HL-60 (cell line): Measurements from ENCODE around the gene B4GALT2.
A peak's percentile ranks its signal among the peaks of the same experiment; 100 is the strongest.

Experiments used
- DNase-seq, 2 experiments: peaks; one replicate each; pipeline ENCODE4 v3.0.0-alpha.2; 2010 to 2020; ENCODE audit warnings: low read depth in 1 of 2, low spot score in 1 of 2
- H3K27ac ChIP-seq: fragments of 250-450 bp; sonication (Bioruptor Pico); replicated peaks from 2 replicates; pipeline ENCODE4 v1.5.1; 2020; ENCODE audit warnings: mild to moderate bottlenecking, moderate library complexity
- H3K27me3 ChIP-seq: fragments of 250-450 bp; sonication (Bioruptor Pico); 2 replicates; pipeline ENCODE4 v1.5.1; 2021; ENCODE audit warnings: mild to moderate bottlenecking, moderate library complexity; ENCODE audit not compliant: insufficient read depth, poor library complexity, severe bottlenecking
- H3K4me3 ChIP-seq: replicated peaks from 2 replicates; pipeline ENCODE4 v1.5.1; 2011; ENCODE audit warnings: mild to moderate bottlenecking, control low read depth, low read length; ENCODE audit not compliant: insufficient read depth
- CTCF ChIP-seq: IDR thresholded peaks from one replicate; pipeline ENCODE4 v1.5.1; 2011; ENCODE audit warnings: low read length, control low read depth, inconsistent platforms; ENCODE audit not compliant: insufficient read depth
- GABPA ChIP-seq: IDR thresholded peaks from 2 replicates; pipeline ENCODE4 v1.6.1; 2012; ENCODE audit warnings: low read depth
- POLR2AphosphoS5 ChIP-seq: IDR thresholded peaks from 2 replicates; pipeline ENCODE4 v1.6.1; 2012; ENCODE audit warnings: low read depth
- REST ChIP-seq: IDR thresholded peaks from 2 replicates; pipeline ENCODE4 v1.6.1; 2012; ENCODE audit warnings: low read depth; ENCODE audit not compliant: insufficient replicate concordance
- SPI1 ChIP-seq: IDR thresholded peaks from 2 replicates; pipeline ENCODE4 v1.6.1; 2012; ENCODE audit warnings: low read depth, mild to moderate bottlenecking, borderline replicate concordance

Gene B4GALT2

GRCh38 chr1:43969746-43970466, 9.1 kb upstream of the B4GALT2 start, which contains the start of gene DPH2:
DPH2 (plus strand) TSS chr1:43970010; CDS start chr1:43970176, 166 bp downstream.
- H3K4me3 ChIP-seq = peak within 1 kb of the TSS; percentile 98
- peak within 1 kb of the TSS; percentile 70 for H3K27ac ChIP-seq
- TF ChIP-seq POLR2AphosphoS5 (no peak; the same call in 1 of the 2 replicates), CTCF (no peak), SPI1 (no peak), GABPA (peak; percentile 94), REST (no peak)
- peak; percentile 95 to 99 for DNase-seq
- no peaks in the 10 kb centered on the region for H3K27me3 ChIP-seq

- H3K27me3 ChIP-seq = no peaks in the 10 kb centered on the region
- H3K27ac ChIP-seq = peak overlapping the region; percentile 70
- DNase-seq = no peak
- TF ChIP-seq REST (no peak), POLR2AphosphoS5 (no peak), SPI1 (no peak), CTCF (no peak), GABPA (no peak)
- peak overlapping the region; percentile 98 for H3K4me3 ChIP-seq
These were observed 8.5 kb upstream of the B4GALT2 start for GRCh38 chr1:43970502-43970901.

GRCh38 chr1:43970911-43971310, 8.1 kb upstream of the B4GALT2 start:
- DNase-seq = no peak
- H3K27ac ChIP-seq = no peak overlapping the region
- peak overlapping the region; percentile 98 for H3K4me3 ChIP-seq
- H3K27me3 ChIP-seq = no peaks in the 10 kb centered on the region
- no peak for TF ChIP-seq GABPA
- no peak for TF ChIP-seq POLR2AphosphoS5

- no peaks in the 10 kb centered on the region for H3K27me3 ChIP-seq
- H3K4me3 ChIP-seq = no peak overlapping the region
- no peak overlapping the region for H3K27ac ChIP-seq
- no peak for TF ChIP-seq SPI1
- TF ChIP-seq POLR2AphosphoS5 = no peak
- no peak for TF ChIP-seq GABPA
- no peak for TF ChIP-seq REST
- TF ChIP-seq CTCF = no peak
- no peak for DNase-seq
These were observed 7.6 kb upstream of the B4GALT2 start for GRCh38 chr1:43971336-43971980.
